ENCODE data around the gene PDXP.
"Not testable (repeated sequence)": the region's sequence is repeated elsewhere in the genome, so short reads cannot be mapped to it uniquely, and the experiment has no call there.

PDXP gene, protein sequence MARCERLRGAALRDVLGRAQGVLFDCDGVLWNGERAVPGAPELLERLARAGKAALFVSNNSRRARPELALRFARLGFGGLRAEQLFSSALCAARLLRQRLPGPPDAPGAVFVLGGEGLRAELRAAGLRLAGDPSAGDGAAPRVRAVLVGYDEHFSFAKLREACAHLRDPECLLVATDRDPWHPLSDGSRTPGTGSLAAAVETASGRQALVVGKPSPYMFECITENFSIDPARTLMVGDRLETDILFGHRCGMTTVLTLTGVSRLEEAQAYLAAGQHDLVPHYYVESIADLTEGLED

GRCh38 chr22:37658133-37659065, at the start of gene PDXP:
TSS of gene PDXP (plus strand) at chr22:37658723. CDS start at chr22:37658783, 60 bp downstream.
- TF ChIP-seq, protein P1, sequence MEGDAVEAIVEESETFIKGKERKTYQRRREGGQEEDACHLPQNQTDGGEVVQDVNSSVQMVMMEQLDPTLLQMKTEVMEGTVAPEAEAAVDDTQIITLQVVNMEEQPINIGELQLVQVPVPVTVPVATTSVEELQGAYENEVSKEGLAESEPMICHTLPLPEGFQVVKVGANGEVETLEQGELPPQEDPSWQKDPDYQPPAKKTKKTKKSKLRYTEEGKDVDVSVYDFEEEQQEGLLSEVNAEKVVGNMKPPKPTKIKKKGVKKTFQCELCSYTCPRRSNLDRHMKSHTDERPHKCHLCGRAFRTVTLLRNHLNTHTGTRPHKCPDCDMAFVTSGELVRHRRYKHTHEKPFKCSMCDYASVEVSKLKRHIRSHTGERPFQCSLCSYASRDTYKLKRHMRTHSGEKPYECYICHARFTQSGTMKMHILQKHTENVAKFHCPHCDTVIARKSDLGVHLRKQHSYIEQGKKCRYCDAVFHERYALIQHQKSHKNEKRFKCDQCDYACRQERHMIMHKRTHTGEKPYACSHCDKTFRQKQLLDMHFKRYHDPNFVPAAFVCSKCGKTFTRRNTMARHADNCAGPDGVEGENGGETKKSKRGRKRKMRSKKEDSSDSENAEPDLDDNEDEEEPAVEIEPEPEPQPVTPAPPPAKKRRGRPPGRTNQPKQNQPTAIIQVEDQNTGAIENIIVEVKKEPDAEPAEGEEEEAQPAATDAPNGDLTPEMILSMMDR (IDR thresholded peaks at IDR 0.05) = no peak
- H3K4me2 ChIP-seq (ENCODE audit: low read length) = peak within 1 kb of the TSS; percentile 93
- H3K9me3 ChIP-seq (ENCODE audit: control insufficient read depth, low read length) = no peaks in the 10 kb centered on the region
- H3K79me2 ChIP-seq = no peaks in the 10 kb centered on the region
- no peaks in the 10 kb centered on the region for H3K36me3 ChIP-seq (ENCODE audit: control insufficient read depth, insufficient read depth, low read length)
- H3K27me3 ChIP-seq (ENCODE audit: control insufficient read depth, insufficient read depth, low read length) = no peaks in the 10 kb centered on the region
- H3K9ac ChIP-seq = no peak within 1 kb of the TSS
- peaks cover 9% of the 10 kb centered on the region for H3K4me1 ChIP-seq
- H3K27ac ChIP-seq = peak within 1 kb of the TSS; percentile 69
- H2AFZ ChIP-seq = peak within 1 kb of the TSS; percentile 92
- H3K4me3 ChIP-seq (ENCODE audit: low read depth, low read length) = peak within 1 kb of the TSS; percentile 76

- Histone ChIP-seq H3K27ac (peak overlapping the region; percentile 97), H3K9ac (peak overlapping the region; percentile 35), H2AFZ (peak overlapping the region; percentile 78), H3K4me3 (ENCODE audit: low read depth, low read length) (peak overlapping the region; percentile 76), H3K4me2 (ENCODE audit: low read length) (peak overlapping the region; percentile 84), H3K4me1 (peaks cover 3% of the 10 kb centered on the region), H3K9me3 (ENCODE audit: control insufficient read depth, low read length) (no peaks in the 10 kb centered on the region), H3K36me3 (ENCODE audit: control insufficient read depth, insufficient read depth, low read length) (no peaks in the 10 kb centered on the region), H3K27me3 (ENCODE audit: control insufficient read depth, insufficient read depth, low read length) (no peaks in the 10 kb centered on the region), H3K79me2 (no peaks in the 10 kb centered on the region)
- TF ChIP-seq, protein P1 (IDR thresholded peaks at IDR 0.05) = no peak
Measured at GRCh38 chr22:37609240-37610152, 49.0 kb upstream of the PDXP start.

GRCh38 chr22:37610153-37610475, 48.4 kb upstream of the PDXP start:
- not testable (repeated sequence) for H2AFZ ChIP-seq; H3K36me3 ChIP-seq (ENCODE audit: control insufficient read depth, insufficient read depth, low read length); H3K4me1 ChIP-seq; H3K9me3 ChIP-seq (ENCODE audit: control insufficient read depth, low read length); H3K9ac ChIP-seq; H3K79me2 ChIP-seq; H3K27me3 ChIP-seq (ENCODE audit: control insufficient read depth, insufficient read depth, low read length)
- Histone ChIP-seq H3K27ac (peak overlapping the region; percentile 15), H3K4me2 (ENCODE audit: low read length) (peak overlapping the region; percentile 84), H3K4me3 (ENCODE audit: low read depth, low read length) (peak overlapping the region; percentile 76)

DNA sequence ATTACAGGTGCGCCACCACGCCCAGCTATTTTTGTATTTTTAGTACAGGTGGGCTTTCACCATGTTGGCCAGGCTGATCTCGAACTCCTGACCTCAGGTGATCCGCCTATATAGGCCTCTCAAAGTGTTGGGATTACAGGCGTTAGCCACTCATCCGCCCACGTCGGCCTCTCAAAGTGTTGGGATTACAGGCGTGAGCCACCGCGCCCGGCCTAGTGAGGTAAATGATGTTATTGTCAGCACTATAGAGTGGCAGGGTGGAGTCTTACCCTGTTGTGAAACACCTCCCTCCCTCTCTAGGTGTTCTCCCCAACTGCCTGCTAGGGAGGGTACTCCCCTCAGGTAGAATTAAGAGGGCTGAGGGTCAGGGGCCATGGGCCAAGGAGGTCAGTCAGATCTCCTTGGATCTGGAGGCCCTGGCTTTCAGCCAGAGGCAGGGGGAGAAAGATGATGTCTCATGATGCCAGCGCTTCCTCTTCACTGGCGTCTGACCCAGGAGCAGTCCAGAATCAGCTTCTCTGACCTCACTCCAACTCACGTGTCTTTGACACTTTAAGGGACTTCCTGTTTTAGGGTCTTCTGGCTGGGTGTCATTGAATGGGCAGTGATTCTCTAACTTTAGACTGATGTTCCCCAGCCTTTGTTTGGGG, 47.9 kb upstream of the PDXP start:
- H3K36me3 ChIP-seq (ENCODE audit: control insufficient read depth, insufficient read depth, low read length) = no peaks in the 10 kb centered on the region
- peak overlapping the region; percentile 84 for H3K4me2 ChIP-seq (ENCODE audit: low read length)

More for the DNA sequence above, 47.9 kb upstream of the PDXP start:
- peak overlapping the region; percentile 15 for H3K27ac ChIP-seq
- H3K4me1 ChIP-seq = peaks cover 3% of the 10 kb centered on the region
- H3K27me3 ChIP-seq (ENCODE audit: control insufficient read depth, insufficient read depth, low read length) = no peaks in the 10 kb centered on the region
- TF ChIP-seq, protein P1 (IDR thresholded peaks at IDR 0.05) = no peak
- H3K4me3 ChIP-seq (ENCODE audit: low read depth, low read length) = no peak overlapping the region
- H3K9me3 ChIP-seq (ENCODE audit: control insufficient read depth, low read length) = no peaks in the 10 kb centered on the region
- no peak overlapping the region for H3K9ac ChIP-seq
- H2AFZ ChIP-seq = no peak overlapping the region
- no peaks in the 10 kb centered on the region for H3K79me2 ChIP-seq
